NCI-H2227 (cell line): Measurements from ENCODE around the gene TMEM176A.
"Not testable (repeated sequence)": the region's sequence is repeated elsewhere in the genome, so short reads cannot be mapped to it uniquely, and the experiment has no call there.

Experiments used
- DNase-seq: peaks from one replicate; lab custom pipeline; 2025; ENCODE audit not compliant: unreplicated experiment; lab: John Stamatoyannopoulos, UW

Gene TMEM176A

GRCh38 chr7:150807616-150808438 is 7.3 kb downstream of the TMEM176A start:
- DNase-seq: not testable (repeated sequence)

GRCh38 chr7:150814328-150815001 is 13.9 kb downstream of the TMEM176A start:
- no peak for DNase-seq

- no peak for DNase-seq
Measured at GRCh38 chr7:150818971-150819370, 18.4 kb downstream of the TMEM176A start.

- DNase-seq: no peak
Measured at GRCh38 chr7:150820148-150820547, 19.6 kb downstream of the TMEM176A start.

- no peak for DNase-seq
Measured at GRCh38 chr7:150820578-150821198, 20.1 kb downstream of the TMEM176A start.

- no peak for DNase-seq
Measured at GRCh38 chr7:150823043-150823442, 22.5 kb downstream of the TMEM176A start.

GRCh38 chr7:150823484-150824126 is 23.0 kb downstream of the TMEM176A start:
- no peak for DNase-seq

- DNase-seq: no peak
Measured at GRCh38 chr7:150824379-150825177, 24.0 kb downstream of the TMEM176A start.

GRCh38 chr7:150826061-150826849 is 25.7 kb downstream of the TMEM176A start:
- no peak for DNase-seq

- DNase-seq: no peak
Measured at GRCh38 chr7:150828384-150828783, 27.8 kb downstream of the TMEM176A start.

- no peak for DNase-seq
Measured at GRCh38 chr7:150829426-150829825, 28.9 kb downstream of the TMEM176A start.

- no peak for DNase-seq
Measured at GRCh38 chr7:150830937-150831336, 30.4 kb downstream of the TMEM176A start.

GRCh38 chr7:150831851-150832250 is 31.3 kb downstream of the TMEM176A start:
- no peak for DNase-seq

GRCh38 chr7:150835019-150835418 is 34.5 kb downstream of the TMEM176A start:
- DNase-seq: no peak

- no peak for DNase-seq
Measured at GRCh38 chr7:150835702-150836280, 35.2 kb downstream of the TMEM176A start.

GRCh38 chr7:150838965-150839650 is 38.5 kb downstream of the TMEM176A start:
- DNase-seq: no peak

GRCh38 chr7:150842018-150842417 is 41.4 kb downstream of the TMEM176A start:
- no peak for DNase-seq

- no peak for DNase-seq
Measured at GRCh38 chr7:150842716-150843115, 42.1 kb downstream of the TMEM176A start.

- DNase-seq: no peak
Measured at GRCh38 chr7:150845421-150845861, 44.9 kb downstream of the TMEM176A start.
